Activated CD4-positive, alpha-beta T cell treated with anti-CD3 and anti-CD28 coated beads, Interleukin-2, amount 50 U/mL, for 24 hours (primary cell): Measurements from ENCODE around the gene NUP133.
"Not testable (repeated sequence)": the region's sequence is repeated elsewhere in the genome, so short reads cannot be mapped to it uniquely, and the experiment has no call there.

Experiments used
- DNase-seq, 2 donors: peaks; one replicate each; pipeline ENCODE4 v3.0.0-alpha.2; 2020; ENCODE audit warnings: low read depth in 1 of 2, low spot score in 1 of 2

The NUP133 gene

GRCh38 chr1:229507951-229508822 lies at the start of gene NUP133:
TSS of gene NUP133 (minus strand) at chr1:229508341. CDS start at chr1:229508249, 92 bp downstream.
- peak; percentile 99 for DNase-seq

GRCh38 chr1:229557200-229557850 lies 49.2 kb upstream of the NUP133 start:
- no peak for DNase-seq

- no peak for DNase-seq
Measured at GRCh38 chr1:229554886-229555621, 46.9 kb upstream of the NUP133 start.

- DNase-seq: no peak
Measured at GRCh38 chr1:229553621-229554130, 45.5 kb upstream of the NUP133 start.

- no peak for DNase-seq
Measured at GRCh38 chr1:229552732-229553131, 44.6 kb upstream of the NUP133 start.

GRCh38 chr1:229550812-229551567 lies 42.8 kb upstream of the NUP133 start:
- DNase-seq: no peak

GRCh38 chr1:229547542-229547941 lies 39.4 kb upstream of the NUP133 start:
- no peak for DNase-seq

- DNase-seq: no peak
Measured at GRCh38 chr1:229544587-229544986, 36.4 kb upstream of the NUP133 start.

- no peak for DNase-seq
Measured at GRCh38 chr1:229539863-229540506, 31.8 kb upstream of the NUP133 start.

GRCh38 chr1:229538945-229539344 lies 30.8 kb upstream of the NUP133 start:
- DNase-seq: no peak

GRCh38 chr1:229537894-229538293 lies 29.8 kb upstream of the NUP133 start:
- no peak for DNase-seq

GRCh38 chr1:229536982-229537381 lies 28.8 kb upstream of the NUP133 start:
- DNase-seq: no peak

GRCh38 chr1:229535230-229535629 lies 27.1 kb upstream of the NUP133 start:
- no peak for DNase-seq

- no peak for DNase-seq
Measured at GRCh38 chr1:229531326-229531725, 23.2 kb upstream of the NUP133 start.

- DNase-seq: no peak
Measured at GRCh38 chr1:229529639-229530038, 21.5 kb upstream of the NUP133 start.

- DNase-seq: no peak
Measured at GRCh38 chr1:229526695-229527094, 18.6 kb upstream of the NUP133 start.

- no peak for DNase-seq
Measured at GRCh38 chr1:229523052-229523451, 14.9 kb upstream of the NUP133 start.

- DNase-seq: peak; percentile 4 to 56
Measured at GRCh38 chr1:229514578-229515275, 6.6 kb upstream of the NUP133 start.

GRCh38 chr1:229511625-229512024 lies 3.5 kb upstream of the NUP133 start:
- DNase-seq: not testable (repeated sequence)

- not testable (repeated sequence) for DNase-seq
Measured at GRCh38 chr1:229511201-229511600, 3.1 kb upstream of the NUP133 start.
